IMR-90 (cell line): ENCODE measurements around the gene CDH13.

ENCODE experiments used
- BHLHE40 ChIP-seq: fragments of 150-350 bp; IDR thresholded peaks from 2 replicates; pipeline ENCODE4 v1.6.1; 2016; ENCODE audit warnings: mild to moderate bottlenecking, low read depth, low read length
- CEBPB ChIP-seq: IDR thresholded peaks from 2 replicates; pipeline ENCODE4 v1.6.1; 2012; ENCODE audit warnings: low read depth, low read length, improper control_type of control experiment
- CTCF ChIP-seq: conservative IDR thresholded peaks from 2 replicates; pipeline ENCODE4 v1.5.1; 2012; ENCODE audit warnings: mild to moderate bottlenecking, low read depth, low read length, improper control_type of control experiment
- POLR2A ChIP-seq: IDR thresholded peaks from 2 replicates; pipeline ENCODE4 v1.6.1; 2012; ENCODE audit warnings: mild to moderate bottlenecking, low read depth, low read length
- SMC3 ChIP-seq: fragments of 150-350 bp; IDR thresholded peaks from 2 replicates; pipeline ENCODE4 v1.6.1; 2016; ENCODE audit warnings: low read depth, mild to moderate bottlenecking, antibody characterized with exemption, low read length, moderate library complexity

GRCh38 chr16:83615953-83616350 lies 989.2 kb downstream of the CDH13 start:
- TF ChIP-seq CTCF (no peak), POLR2A (no peak), BHLHE40 (no peak), CEBPB (no peak), SMC3 (no peak)
